NT2/D1 (cell line): ENCODE measurements around the gene JARID2.

Experiments used
- YY1 ChIP-seq: IDR thresholded peaks from 2 replicates; pipeline ENCODE4 v1.6.1; 2011; ENCODE audit not compliant: insufficient read length, insufficient read depth
- ZNF274 ChIP-seq: IDR thresholded peaks from 2 replicates; pipeline ENCODE4 v1.6.1; 2011; ENCODE audit warnings: mild to moderate bottlenecking, low read depth, low read length

DNA sequence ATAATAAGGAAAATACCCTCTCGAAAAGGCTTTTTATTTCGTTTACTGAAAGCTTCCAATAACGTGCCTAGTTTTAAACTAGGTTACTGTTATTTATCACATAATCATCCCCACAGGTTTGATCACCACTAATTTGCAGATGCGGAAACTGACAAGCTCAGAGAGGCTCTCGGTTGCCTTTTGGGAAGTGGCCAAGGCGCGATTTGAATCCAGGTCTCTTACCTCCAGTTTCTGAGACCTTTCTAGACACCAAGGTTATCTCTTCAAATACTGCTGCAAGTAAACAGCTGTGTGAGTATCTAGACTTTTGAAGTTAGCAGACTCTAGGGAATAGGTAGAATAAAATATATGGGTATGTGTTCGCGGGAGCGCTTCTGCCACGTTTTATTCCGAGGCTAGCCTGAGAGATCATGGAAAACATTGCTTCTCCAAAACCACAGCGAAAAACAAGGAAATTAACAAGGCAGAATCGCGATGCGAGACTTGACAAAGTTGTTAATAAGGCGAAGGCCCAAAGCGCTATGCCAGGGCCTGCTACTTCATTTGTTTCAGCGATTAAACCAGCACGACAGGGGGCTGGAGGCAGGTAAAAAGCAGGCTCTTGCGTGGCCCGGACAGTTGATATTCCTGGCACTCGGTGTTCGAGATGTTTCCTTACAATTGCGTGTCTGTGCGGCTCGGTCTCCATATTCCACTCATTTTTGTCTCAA is 1.8 kb upstream of the JARID2 start:
- no peak for TF ChIP-seq ZNF274
- no peak for TF ChIP-seq YY1
